GM21576 (cell line): Measurements from ENCODE around the gene CEACAM1.
"Not testable (repeated sequence)": the region's sequence is repeated elsewhere in the genome, so short reads cannot be mapped to it uniquely, and the experiment has no call there.

ENCODE experiments used
- ATAC-seq: cut with Tn5 transposase; IDR thresholded peaks from one replicate; pipeline ENCODE4 v1.9.1; 2021; ENCODE audit warnings: mild to moderate bottlenecking, moderate library complexity; ENCODE audit not compliant: unreplicated experiment

The CEACAM1 gene

DNA sequence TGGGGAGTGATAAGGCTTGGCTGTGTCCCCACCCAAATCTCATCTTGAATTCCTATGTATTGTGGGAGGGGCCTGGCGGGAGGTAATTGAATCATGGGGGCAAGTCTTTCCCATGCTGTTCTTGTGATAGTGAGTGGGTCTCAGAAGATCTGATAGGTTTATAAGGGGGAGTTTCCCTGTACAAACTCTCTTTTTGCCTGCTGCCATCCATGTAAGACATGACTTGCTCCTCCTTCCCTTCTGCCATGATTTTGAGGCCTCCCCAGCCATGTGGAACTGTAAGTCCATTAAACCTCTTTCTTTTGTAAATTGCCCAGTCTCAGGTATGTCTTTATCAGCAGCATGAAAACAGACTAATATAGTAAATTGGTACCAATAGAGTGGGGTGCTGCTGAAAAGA lies 20.8 kb upstream of the CEACAM1 start:
- ATAC-seq, result not testable (repeated sequence)

DNA sequence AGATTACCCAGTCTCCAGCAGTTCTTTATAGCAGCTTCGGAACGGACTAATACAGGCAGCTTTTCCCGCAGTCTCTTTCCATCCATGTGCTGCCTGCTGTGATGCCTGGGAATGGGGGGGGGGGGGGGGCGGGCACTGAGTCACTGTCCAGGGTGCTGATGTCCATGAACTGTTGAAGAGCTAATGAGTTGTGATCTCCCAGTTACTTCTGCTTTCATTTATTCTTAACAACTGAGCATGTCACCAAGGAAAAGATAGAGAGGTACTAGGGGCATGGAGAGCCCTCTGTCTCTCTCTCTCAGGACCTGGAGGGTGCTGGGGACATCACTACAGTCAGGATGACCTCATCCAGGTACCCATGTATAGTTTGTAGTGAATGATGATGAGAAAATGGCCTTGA lies 20.3 kb upstream of the CEACAM1 start:
- no peak for ATAC-seq

DNA sequence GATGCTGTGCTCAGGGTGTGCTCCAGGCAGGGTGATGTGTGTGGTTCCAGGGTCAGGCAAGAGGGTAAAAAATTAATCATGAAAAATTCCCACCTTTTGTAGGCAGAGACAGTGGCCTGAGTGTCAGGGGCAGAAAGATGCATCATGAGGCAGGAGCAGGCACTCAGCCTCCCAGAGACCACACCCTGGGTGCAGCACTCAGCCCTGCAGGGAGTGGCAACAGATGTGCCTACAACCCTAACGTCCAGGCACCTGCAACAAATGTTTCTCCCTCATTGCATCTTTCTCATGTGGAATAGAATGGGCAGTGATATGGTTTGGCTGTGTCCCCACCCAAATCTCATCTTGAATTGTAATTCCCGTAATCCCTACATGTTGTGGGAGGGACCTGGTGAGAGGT lies 19.6 kb upstream of the CEACAM1 start:
- no peak for ATAC-seq

DNA sequence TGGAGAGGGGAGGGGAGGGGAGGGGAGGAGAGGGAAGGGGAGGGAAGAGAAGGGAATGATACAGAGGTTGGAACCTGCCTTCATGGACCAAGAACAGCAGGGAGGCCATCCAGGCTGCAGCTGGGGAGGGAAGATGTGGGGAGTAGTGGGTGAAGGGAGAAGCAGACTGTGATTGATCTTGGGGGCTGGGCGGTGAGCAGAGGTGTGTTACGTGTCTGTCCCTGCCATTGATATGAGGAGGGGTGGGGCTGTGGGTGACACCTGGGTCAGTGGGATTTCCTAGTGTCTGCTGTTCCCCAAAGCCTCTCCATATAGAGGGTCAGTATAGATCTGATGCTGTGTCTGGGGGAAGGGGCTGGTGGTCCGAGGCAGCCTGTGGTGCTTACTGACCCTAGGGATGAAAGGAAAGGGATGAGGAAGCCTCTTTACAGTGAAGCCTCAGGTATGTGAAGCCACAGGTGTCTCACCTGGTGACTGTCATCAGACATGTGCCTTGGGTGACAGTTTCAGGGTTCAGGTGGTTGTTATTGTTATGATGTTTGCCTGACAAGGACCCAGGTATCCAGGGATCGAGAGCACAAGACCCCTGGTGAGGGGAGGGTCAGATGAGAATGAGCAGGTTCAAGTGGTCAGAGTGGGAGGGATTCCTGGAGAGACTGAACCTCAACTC lies 18.7 kb upstream of the CEACAM1 start:
- no peak for ATAC-seq

DNA sequence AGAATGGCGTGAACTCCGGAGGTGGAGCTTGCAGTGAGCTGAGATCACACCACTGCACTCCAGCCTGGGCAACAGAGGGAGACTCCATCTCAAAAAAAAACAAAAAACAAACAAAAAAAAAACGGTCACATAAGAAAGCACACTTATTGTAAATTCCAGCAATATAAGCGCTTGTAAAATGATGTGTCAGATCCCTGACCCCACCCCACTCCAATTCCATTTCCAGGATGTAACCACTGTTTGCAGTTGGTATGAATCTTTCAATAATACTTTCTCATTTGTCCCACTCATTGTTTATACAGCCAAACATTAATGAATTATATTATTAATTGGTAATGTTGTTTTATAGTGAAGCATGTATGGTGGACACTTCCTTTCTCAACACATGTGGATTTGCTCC lies 15.9 kb upstream of the CEACAM1 start:
- ATAC-seq, result no peak

DNA sequence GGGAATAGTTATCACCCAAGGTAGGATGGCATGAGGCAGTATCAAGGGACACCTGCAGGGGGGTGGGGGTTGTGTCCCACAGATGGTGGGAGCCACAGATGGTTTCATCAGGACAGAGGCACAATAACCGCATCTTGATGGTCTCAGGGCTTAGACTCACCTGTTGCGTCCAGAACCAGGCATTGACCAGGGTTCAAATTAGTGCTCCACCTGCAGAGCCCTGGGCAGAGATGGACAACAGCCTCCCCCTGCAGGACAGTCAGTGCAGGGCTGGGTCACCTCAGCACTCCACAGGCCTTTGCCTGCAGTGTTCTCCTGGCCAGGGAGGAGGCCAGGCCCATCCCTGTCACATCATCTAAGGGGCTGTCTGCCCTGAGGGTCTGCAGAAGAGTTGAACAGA lies 14.5 kb upstream of the CEACAM1 start:
- ATAC-seq, result no peak

DNA sequence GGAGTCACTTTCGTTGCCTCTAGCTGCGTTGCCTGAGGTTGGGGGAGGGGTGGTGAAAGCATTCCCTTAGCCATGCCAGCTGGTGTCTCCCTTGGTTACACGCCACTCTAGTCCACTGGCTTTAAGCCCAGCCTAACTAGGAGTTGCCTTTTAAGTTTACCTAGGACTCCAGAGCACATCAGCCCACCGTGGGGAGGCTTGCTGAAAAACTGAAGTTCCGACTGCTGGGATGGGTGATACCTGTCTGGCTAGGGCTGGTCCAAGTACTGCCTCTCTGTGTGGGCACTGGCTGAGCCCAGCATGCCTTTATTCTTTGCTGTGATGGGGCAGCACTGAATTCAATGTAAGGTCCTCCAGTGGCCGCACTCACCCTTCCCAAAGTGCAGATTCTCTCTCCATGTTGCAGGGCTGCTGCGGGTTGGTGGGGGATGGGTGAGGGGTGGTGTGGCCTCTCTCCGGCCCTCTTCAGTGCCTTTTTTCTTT lies 11.8 kb upstream of the CEACAM1 start:
- ATAC-seq, result no peak

DNA sequence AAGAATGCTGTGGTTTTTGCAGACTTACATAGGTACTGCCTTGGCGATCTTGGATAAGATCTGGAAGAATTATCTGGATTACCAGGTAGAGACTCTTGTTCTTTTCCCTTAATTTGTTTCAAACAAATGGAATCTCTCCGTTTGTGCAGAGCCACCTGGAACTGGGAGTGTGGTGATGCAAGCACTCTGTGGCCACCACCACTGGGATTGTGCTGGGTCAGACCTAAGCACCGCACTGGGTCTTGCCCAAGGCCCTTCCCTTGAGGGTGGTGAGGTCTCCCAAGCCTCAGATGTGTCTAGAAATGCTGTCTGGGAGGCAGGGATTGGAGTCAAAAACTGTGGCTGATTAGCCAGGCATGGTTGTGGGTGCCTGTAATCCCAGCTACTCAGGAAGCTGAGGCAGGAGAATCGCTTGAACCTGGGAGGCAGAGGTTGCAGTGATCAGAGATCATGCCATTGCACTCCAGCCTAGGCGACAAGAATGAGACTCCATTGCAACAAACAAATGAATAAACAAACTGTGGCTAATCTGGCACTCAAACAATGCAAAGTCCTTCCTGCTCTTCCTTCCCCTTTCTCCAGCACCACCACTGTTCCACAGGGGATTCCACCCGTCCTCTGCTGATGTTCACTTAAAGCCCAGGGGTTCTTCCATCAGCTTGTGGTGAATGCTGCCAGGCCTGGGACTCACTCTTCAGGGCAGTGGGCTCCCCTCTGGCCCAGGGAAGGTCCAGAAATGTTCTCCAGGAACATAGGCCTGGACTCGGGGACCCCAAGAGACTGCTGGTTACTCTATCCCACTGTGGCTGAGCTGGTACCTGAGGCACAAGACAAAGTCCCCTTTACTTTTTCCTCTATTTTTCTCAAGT lies 10.8 kb upstream of the CEACAM1 start:
- ATAC-seq, result no peak

DNA sequence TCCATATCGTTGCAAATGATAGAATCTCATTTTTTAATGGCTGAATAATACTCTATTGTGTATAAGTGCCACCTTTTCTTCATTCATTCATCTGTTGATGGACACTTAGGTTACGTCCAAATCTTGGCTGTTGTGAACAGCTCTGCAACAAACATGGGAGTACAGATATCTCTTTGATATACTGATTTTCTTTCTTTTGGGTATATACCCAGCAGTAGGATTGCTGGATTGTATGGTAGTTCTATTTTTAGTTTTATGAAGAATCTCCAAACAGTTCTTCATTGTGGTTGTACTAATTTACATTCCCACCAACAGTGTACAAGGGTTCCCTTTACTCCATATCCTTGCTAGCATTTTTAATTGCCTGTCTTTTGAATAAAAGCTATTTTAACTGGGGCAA lies 7.0 kb upstream of the CEACAM1 start:
- not testable (repeated sequence) for ATAC-seq

DNA sequence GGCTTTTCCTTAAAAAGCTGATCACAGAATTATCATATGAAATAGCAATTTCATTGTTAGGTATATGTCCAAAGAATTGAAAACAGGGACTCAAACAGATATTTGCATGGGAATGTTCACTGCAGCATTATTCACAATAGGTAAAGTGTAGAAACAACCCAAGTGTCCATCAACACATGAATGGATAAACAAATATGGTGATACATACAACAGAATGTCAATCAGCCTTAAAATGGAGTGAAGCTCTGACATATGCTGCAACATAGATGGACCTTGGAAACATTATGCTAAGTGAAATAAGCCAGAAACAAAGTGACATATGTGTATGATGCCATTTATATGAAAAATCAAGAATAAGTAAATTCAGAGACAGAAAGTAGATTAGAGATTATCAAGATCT lies 6.1 kb upstream of the CEACAM1 start:
- no peak for ATAC-seq

DNA sequence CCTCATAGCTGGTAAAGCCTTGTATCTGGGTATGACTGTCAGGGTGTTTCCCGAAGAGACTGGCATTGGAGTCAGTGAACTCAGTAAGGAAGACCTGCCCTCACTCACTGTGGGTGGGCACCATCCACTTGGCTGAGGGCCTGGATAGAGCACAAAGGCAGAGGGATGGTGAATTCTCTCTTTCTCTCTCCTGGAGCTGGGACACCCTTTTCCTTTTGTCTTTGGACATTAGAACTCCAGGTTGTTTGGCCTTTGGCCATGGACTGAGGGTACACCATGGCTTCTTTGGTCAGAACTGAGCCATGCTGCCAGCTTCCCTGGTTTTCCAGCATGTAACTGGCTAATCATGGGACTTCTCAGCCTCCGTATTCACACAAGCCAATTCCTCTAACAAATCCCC lies 4.6 kb upstream of the CEACAM1 start:
- no peak for ATAC-seq

DNA sequence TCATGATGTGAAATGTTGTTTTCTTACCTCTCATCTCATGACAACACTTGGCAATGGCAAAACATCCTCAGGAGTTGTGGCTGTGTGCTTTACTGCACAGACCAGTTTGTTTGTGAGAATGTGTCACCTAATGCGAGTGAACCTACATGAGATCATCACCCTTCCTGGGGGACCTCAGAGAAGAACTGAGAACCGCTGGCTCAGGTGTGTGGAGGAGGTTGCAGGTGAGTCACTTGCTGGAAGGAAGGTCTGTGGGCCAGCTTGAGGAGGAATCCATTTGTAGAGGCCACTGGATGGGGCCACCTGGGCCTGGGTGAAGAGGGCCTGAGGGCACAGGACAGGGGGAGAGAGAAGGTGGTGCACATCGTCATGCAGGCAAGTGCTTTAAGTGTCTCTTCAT lies 3.0 kb upstream of the CEACAM1 start:
- no peak for ATAC-seq

DNA sequence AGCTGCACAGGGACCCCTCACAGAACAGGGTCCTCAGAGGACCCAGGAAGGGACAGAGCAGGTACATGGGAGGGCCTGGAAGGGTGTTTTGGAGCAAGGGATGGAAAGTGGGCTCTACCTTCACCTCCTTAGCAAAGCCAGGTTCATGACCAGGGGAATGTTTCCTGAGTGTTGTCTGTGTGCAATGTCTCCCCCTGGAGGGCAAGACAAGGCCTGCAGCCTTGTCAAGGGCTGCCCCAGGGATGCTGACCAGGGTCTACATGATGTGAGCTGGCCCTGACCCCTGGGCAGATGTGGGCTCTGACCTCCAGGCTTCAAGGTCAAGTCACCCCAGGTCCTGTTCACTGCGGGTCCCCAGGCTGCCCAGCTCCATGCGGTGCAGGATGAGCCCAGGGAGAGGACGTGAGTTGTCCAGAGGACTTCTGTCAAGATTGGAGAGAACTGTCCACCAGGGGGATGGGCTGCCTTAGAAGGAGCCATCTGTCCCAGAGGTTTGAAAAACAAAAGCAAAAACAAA lies 1.0 kb upstream of the CEACAM1 start:
- no peak for ATAC-seq

DNA sequence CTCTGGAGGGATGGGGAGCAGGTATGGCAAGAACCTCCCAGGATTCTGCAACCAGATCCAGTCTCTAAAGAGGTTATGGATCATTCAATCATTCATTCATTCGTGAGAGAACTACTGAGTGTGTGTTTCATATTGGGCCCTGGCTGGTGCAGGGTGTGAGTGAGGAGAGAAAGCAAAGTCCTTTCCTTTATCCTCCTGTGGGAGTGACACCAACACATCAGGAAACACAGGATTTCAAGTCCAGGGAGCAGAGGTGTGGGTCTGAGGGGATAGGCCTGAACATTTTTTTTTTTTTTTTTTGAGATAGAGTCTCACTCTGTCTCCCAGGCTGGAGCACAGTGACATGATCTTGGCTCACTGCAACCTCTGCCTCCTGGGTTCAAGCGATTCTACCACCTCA lies 3.3 kb downstream of the CEACAM1 start:
- ATAC-seq, result no peak

DNA sequence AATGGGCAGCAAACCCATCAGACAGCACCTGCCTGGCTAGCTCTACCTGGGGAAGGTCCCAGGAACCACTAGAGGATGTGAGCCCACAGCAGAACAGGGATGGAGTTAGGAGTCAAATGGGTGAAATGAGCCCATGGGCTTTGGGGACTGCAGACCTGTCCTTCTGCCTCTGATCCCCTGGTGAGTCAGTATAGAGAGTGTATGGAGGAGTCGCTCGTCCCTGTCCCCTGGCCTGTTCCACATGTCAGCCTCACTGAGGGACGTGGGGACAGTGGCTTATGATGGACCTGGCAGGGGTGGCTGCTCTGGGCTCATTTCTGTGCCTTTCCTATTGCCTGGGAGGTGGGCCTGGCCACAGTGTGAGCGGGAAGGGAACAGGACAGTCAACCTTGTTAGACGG lies 4.0 kb downstream of the CEACAM1 start:
- ATAC-seq, result no peak

DNA sequence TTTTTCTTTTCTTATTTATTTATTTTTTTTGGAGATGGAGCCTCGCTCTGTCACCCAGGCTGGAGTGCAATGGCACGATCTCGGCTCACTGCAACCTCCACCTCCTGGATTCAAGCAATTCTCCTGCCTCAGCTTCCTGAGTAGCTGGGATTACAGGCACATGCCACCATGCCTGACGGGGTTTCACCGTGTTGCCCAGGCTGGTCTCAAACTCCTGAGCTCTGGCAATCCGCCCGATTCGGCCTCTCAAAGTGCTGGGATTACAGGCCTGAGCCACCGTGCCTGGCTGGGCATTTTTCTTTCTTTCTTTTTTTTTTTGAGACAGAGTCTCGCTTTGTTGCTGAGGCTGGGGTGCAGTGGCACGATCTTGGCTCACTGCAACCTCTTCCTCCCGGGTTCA lies 6.0 kb downstream of the CEACAM1 start:
- not testable (repeated sequence) for ATAC-seq

DNA sequence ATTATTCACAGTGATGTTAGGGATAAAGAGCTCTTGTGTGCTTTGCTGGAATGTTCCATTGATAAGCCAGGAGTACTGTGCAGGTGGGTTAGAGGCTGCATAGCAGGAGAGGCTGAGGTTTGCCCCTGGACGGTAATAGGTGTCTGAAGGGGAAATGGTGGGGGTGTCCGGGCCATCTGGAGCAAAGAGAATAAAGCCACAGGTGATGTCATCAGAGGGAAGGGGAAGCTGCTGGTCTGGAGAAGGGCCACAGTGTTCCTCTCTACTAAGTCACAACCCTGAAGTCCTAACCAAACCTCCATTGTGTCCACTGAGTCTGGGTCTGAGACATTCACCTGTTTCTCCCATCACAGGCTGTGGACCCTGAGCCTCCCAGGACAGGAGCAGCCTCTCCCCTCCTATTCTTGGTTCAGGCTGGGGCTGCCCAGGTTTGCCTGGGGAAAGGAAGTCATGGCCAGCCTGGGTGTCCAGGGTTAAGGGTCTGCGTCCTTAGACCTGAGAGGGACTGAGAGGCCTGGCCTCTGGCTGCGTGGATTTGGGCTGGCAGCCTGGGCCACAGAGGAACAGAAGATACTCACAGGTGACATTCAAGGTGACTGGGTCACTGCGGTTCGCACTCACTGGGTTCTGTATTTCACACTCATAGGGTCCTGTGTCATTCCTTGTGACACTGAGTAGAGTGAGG lies 6.8 kb downstream of the CEACAM1 start:
- ATAC-seq, result no peak

DNA sequence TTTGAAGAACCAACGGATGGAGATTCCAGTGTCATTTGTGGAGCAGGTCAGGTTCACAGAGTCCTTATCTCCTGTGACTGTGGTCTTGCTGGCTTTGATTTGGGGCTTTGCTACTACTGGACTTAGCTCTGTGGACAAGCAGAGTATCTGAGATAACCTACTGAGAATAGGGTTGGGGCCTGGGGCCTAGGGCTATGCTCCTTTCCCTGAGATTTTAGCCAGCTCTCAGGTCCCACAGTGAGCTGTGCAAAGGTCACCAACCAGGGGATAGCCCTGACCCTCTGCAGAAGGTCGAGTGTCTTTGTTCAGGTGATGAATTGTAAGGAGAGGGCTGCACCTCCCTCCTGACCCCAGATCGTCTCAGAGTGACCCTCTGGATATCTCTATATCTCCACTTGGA lies 9.2 kb downstream of the CEACAM1 start:
- ATAC-seq, result no peak

DNA sequence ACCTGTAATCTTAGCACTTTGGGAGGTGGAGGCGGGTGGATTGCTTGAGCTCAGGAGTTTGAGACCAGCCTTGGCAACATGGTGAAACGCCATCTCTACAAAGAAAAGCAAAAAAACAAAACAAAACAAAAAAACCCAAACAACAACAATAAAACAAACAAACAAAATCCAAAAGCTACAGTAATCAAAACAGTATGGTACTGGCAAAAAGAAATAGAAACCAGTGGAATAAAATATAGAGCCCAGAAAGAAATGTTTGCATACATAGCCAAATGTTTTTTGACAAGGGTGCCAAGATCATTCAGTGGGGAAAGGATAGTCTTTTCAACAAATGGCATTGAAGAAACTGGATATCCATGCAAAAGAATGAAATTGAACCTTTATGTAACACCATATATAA lies 11.5 kb downstream of the CEACAM1 start:
- ATAC-seq, result no peak

DNA sequence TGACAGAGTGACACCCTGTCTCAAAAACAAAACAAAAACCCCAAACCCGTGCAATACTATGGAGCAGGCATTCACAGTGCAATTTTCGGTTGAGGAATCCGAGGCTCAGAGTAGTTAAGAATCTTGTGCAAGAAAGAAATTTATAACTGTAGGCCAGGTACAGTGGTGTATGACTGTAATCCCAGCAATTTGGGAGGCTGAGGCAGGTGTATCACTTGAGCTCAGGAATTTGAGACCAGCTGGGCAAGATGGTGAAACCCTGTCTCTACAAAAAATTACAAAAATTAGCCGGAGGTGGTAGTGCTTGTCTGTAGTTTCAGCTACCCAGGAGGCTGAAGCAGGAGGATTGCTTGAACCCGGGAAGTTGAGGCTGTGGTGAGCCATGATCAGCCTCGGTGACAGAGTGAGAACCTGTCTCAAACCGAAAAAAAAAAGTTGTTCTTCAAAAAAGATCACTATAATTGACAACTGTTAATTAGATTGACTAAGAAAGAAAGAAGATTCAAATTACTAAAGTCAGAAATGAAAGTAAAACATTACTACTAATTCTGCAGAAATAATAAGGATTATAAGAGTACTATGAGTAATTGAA lies 12.9 kb downstream of the CEACAM1 start:
- no peak for ATAC-seq

DNA sequence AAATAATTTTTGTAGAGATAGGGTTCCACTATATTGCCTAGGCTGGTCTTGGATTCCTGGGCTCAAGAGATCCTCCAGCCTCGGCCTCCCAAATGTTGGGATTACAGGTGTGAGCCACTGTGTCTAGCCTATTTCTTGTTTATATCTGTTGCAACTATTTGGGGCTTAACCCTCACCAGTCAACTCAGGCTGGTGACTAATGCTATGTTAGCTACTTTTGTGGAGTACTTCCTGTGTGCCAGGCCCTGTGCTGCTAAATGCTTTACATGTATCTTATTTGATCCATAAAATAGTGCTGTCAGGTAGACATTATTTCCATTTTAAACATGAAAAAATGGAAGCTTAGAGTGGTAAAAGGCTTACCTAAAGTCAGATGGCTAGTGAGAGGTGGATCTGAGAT lies 13.8 kb downstream of the CEACAM1 start:
- ATAC-seq, result no peak
